ENCODE data around the gene BPTF.

GRCh38 chr17:68016838-68017237, 191.5 kb downstream of the BPTF start:
- TF ChIP-seq ZNF133 (tag by site-specific recombination; IDR thresholded peaks at IDR 0.05) (no peak), CTCF (tag by site-specific recombination; IDR thresholded peaks at IDR 0.05) (no peak), REST (tag by site-specific recombination; IDR thresholded peaks at IDR 0.05) (no peak), ZSCAN18 (tag by site-specific recombination; IDR thresholded peaks at IDR 0.05) (no peak), ZNF24 (tag by site-specific recombination; IDR thresholded peaks at IDR 0.05) (no peak)
